Stimulated activated CD8-positive, alpha-beta memory T cell treated with anti-CD3 and anti-CD28 coated beads, Interleukin-15, amount 100 ng/mL, for 48 hours (primary cell): ENCODE results near the gene OR2W1.

Experiments used
- DNase-seq, 2 donors: peaks; one replicate each; pipeline ENCODE4 v3.0.0-alpha.2; 2020; ENCODE audit warnings: low read depth in 2 of 2

The OR2W1 gene

DNA sequence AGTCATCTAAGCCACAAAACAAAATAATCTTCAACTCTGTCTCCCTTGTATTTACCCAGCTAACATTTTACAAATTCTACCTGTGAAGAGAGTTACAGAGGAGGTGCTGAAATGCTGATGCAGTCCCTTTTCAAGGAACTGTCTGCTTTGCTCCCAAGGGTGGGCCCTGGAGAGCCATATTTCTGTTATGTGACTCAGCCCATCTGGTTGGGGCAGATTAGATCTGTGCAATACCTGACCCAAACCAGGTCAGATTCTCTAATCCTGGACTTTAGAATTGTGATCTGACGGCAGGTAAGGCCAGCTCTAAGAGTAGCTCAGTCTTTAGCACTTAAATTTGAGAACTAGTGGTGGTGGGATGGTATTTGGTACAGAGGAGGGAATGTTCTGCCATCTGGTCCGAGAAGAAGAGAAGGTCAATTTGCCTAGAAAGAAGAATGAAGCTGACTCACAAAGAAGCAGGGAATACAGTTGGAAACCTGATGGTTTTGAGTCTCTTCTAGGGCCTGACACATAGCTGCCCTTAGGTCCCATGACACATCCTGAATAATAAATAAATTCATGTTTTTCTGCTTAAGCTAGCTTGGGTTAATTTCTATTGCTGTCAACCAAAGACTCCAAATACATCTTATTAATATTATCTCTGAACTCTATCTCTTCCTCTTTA is 48.0 kb downstream of the OR2W1 start:
- no peak for DNase-seq

DNA sequence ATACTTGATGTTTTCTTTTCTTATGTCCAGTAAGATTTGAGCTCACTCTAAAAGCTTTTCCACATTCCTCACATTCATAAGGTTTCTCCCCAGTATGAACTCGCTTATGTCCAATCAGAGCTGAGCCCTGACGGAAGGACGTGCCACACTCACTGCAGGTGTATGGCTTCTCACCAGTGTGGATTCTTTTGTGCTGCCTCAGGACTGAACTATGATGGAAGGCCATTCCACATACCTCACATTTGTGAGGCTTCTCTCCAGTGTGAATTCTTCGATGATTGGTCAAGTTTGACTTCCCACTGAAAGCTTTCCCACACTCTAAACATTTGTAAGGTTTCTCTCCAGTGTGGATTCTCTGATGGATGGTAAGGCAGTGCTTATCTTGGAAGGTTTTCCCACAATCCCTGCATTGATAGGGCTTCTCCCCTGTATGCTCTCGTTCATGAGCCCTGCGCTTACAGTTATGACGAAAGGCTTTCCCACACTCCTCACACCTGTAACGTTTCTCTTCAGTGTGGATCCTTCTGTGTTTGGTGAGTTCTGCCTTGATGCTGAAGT is 49.8 kb downstream of the OR2W1 start:
- DNase-seq = no peak
